ENCODE results near the gene ANO1. TPM values are rescaled to one million over a fixed set of nuclear protein-coding genes. Genes with fewer than 3 reads are reported as not detected.

The ANO1 gene
- total and polyA plus RNA-seq, 2 of the 8 experiments (the other 6 are each of a cell fraction or from before 2014, with no cell fraction given): 4.7 to 5.0 TPM

GRCh38 chr11:70204466-70204799 is 126.3 kb downstream of the ANO1 start:
- Histone ChIP-seq H4K20me1 (replicated peaks in 1 of 2; ENCODE audit: control insufficient read depth in 1 of 2, insufficient read depth in 2 of 2, low read length in 2 of 2) (peaks cover 21 to 31% of the 10 kb centered on the region in 2 experiments), H3K23me2 (ENCODE audit: low read depth, low read length) (peaks cover 10% of the 10 kb centered on the region), H2BK20ac (ENCODE audit: low read length) (no peak overlapping the region), H3K4me1 (replicated peaks in 1 of 4; ENCODE audit: control insufficient read depth in 3 of 4, insufficient read depth in 4 of 4, low read length in 3 of 4) (peaks cover 7 to 17% (median 9%) of the 10 kb centered on the region in 4 experiments), H3K23ac (ENCODE audit: insufficient read length) (no peak overlapping the region), H2BK12ac (ENCODE audit: low read depth, low read length) (0 out of 2 replicates have a peak overlapping the region, but pooled peaks have one; percentile 32), H2BK5ac (ENCODE audit: low read depth, low read length) (peak overlapping the region; percentile 97; the same call in 1 of the 2 replicates), H3K27ac (ENCODE audit: low read depth, low read length) (peak overlapping the region; percentile 19; the same call in 1 of the 2 replicates), H2BK120ac (replicated peaks; ENCODE audit: low read depth, low read length) (no peak overlapping the region), H3K4ac (replicated peaks; ENCODE audit: insufficient read length, low read depth, low read length) (no peak overlapping the region), H3K14ac (ENCODE audit: insufficient read length) (no peak overlapping the region), H3K36me3 (ENCODE audit: control insufficient read depth in 2 of 4, insufficient read depth in 4 of 4, low read length in 3 of 4) (peaks cover 10 to 21% (median 15%) of the 10 kb centered on the region in 4 experiments), H3K9me3 (ENCODE audit: insufficient read depth in 2 of 2, low read depth in 1 of 2, low read length in 1 of 2) (no peaks in the 10 kb centered on the region), H4K8ac (ENCODE audit: extremely low read depth, insufficient read depth, low read length) (no peak overlapping the region), H3K56ac (replicated peaks; ENCODE audit: insufficient read length, low read depth, low read length) (no peak overlapping the region), H2AFZ (ENCODE audit: low read length) (no peak overlapping the region), H2AK5ac (ENCODE audit: low read depth, low read length) (no peak overlapping the region), H3K79me2 (ENCODE audit: control insufficient read depth in 1 of 2, insufficient read depth in 2 of 2, low read length in 2 of 2) (peaks cover 9 to 39% of the 10 kb centered on the region in 2 experiments), H3K9ac (replicated peaks in 1 of 4; ENCODE audit: extremely low read depth in 1 of 4, low read depth in 3 of 4, low read length in 3 of 4) (peak overlapping the region in 1 of 4 experiments; percentile 59; a peak in 2 of 7 replicates), H4K5ac (ENCODE audit: insufficient read length, low read depth, low read length) (no peak overlapping the region), H3K18ac (ENCODE audit: extremely low read depth, low read length) (no peak overlapping the region), H3K4me2 (ENCODE audit: insufficient read depth in 1 of 2, low read depth in 2 of 2, low read length in 2 of 2) (peak overlapping the region; percentile 70 to 89), H3K4me3 (ENCODE audit: extremely low read depth in 1 of 4, insufficient read depth in 2 of 4, low read depth in 3 of 4, low read length in 4 of 4) (peak overlapping the region; percentile 86 to 90 (median 86)), H3K79me1 (ENCODE audit: low read depth, low read length) (peaks cover 6% of the 10 kb centered on the region; the same call in 1 of the 2 replicates), H3K27me3 (replicated peaks in 1 of 4; ENCODE audit: control insufficient read depth in 3 of 4, extremely low read depth in 1 of 4, insufficient read depth in 3 of 4, low read length in 3 of 4) (no peaks in the 10 kb centered on the region), H2BK15ac (ENCODE audit: low read length) (no peak overlapping the region), H4K91ac (replicated peaks; ENCODE audit: insufficient read length, low read length) (no peak overlapping the region)
- FAIRE-seq: no peak
- CTCF ChIA-PET (ENCODE audit: partially characterized antibody): interaction anchor here (0.5 to 3.5 kb wide), 6 partner anchors 9 to 303 kb away, joined by 3 to 11 read pairs (median 3); no protein-coding TSS in a partner anchor
- POLR2A ChIA-PET (ENCODE audit: partially characterized antibody): interaction anchor here (0.6 to 3.5 kb wide), 10 partner anchors 9 to 257 kb away, joined by 3 to 22 read pairs (median 4); no protein-coding TSS in a partner anchor
- DNase-seq (ENCODE audit: low read depth in 1 of 2, low spot score in 2 of 2): no peak
- 69% methylated on average over 4 of the region's 4 CpGs; no CpG with 5 or more reads in 1 of the 2 experiments for WGBS, 2 experiments (ENCODE audit: extremely low coverage in 1 of 2, insufficient coverage in 1 of 2, insufficient read length in 1 of 2, insufficient replicate concordance in 2 of 2, low coverage in 1 of 2, low lambda C conversion rate in 2 of 2, missing lambda C conversion rate in 1 of 2)
- TF ChIP-seq CREB1 (IDR thresholded peaks at IDR 0.05): no peak
- TF ChIP-seq MAX (IDR thresholded peaks at IDR 0.05): no peak
- TF ChIP-seq USF2 (IDR thresholded peaks at IDR 0.05; ENCODE audit: low read length): no peak
- TF ChIP-seq ZNF274 (IDR thresholded peaks at IDR 0.05; ENCODE audit: borderline replicate concordance, extremely low read depth, low read length): no peak
- no peak for TF ChIP-seq CBX5 (IDR thresholded peaks at IDR 0.05; ENCODE audit: low read depth, low read length)
- no peak for TF ChIP-seq SIRT6 (IDR thresholded peaks at IDR 0.05; ENCODE audit: low read length)
- no peak for TF ChIP-seq JUND (IDR thresholded peaks at IDR 0.05; ENCODE audit: low read length)
- no peak for TF ChIP-seq GTF2F1 (IDR thresholded peaks at IDR 0.05; ENCODE audit: borderline replicate concordance, low read depth, low read length)
